ENCODE data around the gene GGT5.
"Not testable (repeated sequence)": the region's sequence is repeated elsewhere in the genome, so short reads cannot be mapped to it uniquely, and the experiment has no call there.

GGT5 gene

GRCh38 chr22:24245030-24245431 lies at the start of gene GGT5:
Gene GGT5, minus strand, starts transcription at chr22:24245082. Its CDS starts 357 bp downstream, at chr22:24244725.
- not testable (repeated sequence) for H3K9me3 Mint-ChIP-seq; H3K36me3 Mint-ChIP-seq (ENCODE audit: low read depth); H3K4me3 Mint-ChIP-seq; DNase-seq; H3K27me3 Mint-ChIP-seq (ENCODE audit: low read depth, poor library complexity)
- H3K27ac Mint-ChIP-seq = peak within 1 kb of the TSS; percentile 66
- H3K4me1 Mint-ChIP-seq = peaks cover 29% of the 10 kb centered on the region

GRCh38 chr22:24292202-24292830 lies 47.4 kb upstream of the GGT5 start:
- not testable (repeated sequence) for H3K9me3 Mint-ChIP-seq; DNase-seq; H3K27ac Mint-ChIP-seq; H3K27me3 Mint-ChIP-seq (ENCODE audit: low read depth, poor library complexity); H3K4me3 Mint-ChIP-seq
- H3K4me1 Mint-ChIP-seq = peaks cover 36% of the 10 kb centered on the region
- peaks cover 22% of the 10 kb centered on the region for H3K36me3 Mint-ChIP-seq (ENCODE audit: low read depth)

- TF ChIP-seq CTCF (IDR thresholded peaks at IDR 0.05) = no peak
Measured at GRCh38 chr22:24291515-24292201, 46.8 kb upstream of the GGT5 start.

GRCh38 chr22:24290459-24290858 lies 45.6 kb upstream of the GGT5 start:
- Mint-ChIP-seq H3K9me3 (no peaks in the 10 kb centered on the region), H3K4me1 (peaks cover 46% of the 10 kb centered on the region), H3K4me3 (no peak overlapping the region), H3K27me3 (ENCODE audit: low read depth, poor library complexity) (no peaks in the 10 kb centered on the region), H3K27ac (peak overlapping the region; percentile 73), H3K36me3 (ENCODE audit: low read depth) (peaks cover 17% of the 10 kb centered on the region)
- no peak for DNase-seq
- no peak for TF ChIP-seq CTCF (IDR thresholded peaks at IDR 0.05)

More at GRCh38 chr22:24291515-24292201, 46.8 kb upstream of the GGT5 start:
- no peak for DNase-seq
- Mint-ChIP-seq H3K4me3 (no peak overlapping the region), H3K9me3 (no peaks in the 10 kb centered on the region), H3K27me3 (ENCODE audit: low read depth, poor library complexity) (no peaks in the 10 kb centered on the region), H3K4me1 (peaks cover 43% of the 10 kb centered on the region), H3K27ac (no peak overlapping the region), H3K36me3 (ENCODE audit: low read depth) (peaks cover 22% of the 10 kb centered on the region)

GRCh38 chr22:24289741-24290163 lies 44.9 kb upstream of the GGT5 start:
- no peak for TF ChIP-seq CTCF (IDR thresholded peaks at IDR 0.05)
- peak; percentile 15 for DNase-seq
- Mint-ChIP-seq H3K36me3 (ENCODE audit: low read depth) (peaks cover 20% of the 10 kb centered on the region), H3K9me3 (no peaks in the 10 kb centered on the region), H3K27ac (peak overlapping the region; percentile 67), H3K4me3 (peak overlapping the region; percentile 39), H3K27me3 (ENCODE audit: low read depth, poor library complexity) (no peaks in the 10 kb centered on the region), H3K4me1 (peaks cover 52% of the 10 kb centered on the region)

GRCh38 chr22:24289114-24289513 lies 44.2 kb upstream of the GGT5 start:
- no peak for TF ChIP-seq CTCF (IDR thresholded peaks at IDR 0.05)
- H3K36me3 Mint-ChIP-seq (ENCODE audit: low read depth) = peaks cover 23% of the 10 kb centered on the region
- no peak overlapping the region for H3K4me3 Mint-ChIP-seq
- H3K27ac Mint-ChIP-seq = no peak overlapping the region
- no peaks in the 10 kb centered on the region for H3K9me3 Mint-ChIP-seq
- H3K4me1 Mint-ChIP-seq = peaks cover 56% of the 10 kb centered on the region
- DNase-seq = no peak
- H3K27me3 Mint-ChIP-seq (ENCODE audit: low read depth, poor library complexity) = no peaks in the 10 kb centered on the region

GRCh38 chr22:24287801-24288200 lies 42.9 kb upstream of the GGT5 start:
- not testable (repeated sequence) for H3K27ac Mint-ChIP-seq; DNase-seq; H3K27me3 Mint-ChIP-seq (ENCODE audit: low read depth, poor library complexity); H3K4me3 Mint-ChIP-seq; H3K9me3 Mint-ChIP-seq
- H3K4me1 Mint-ChIP-seq = peaks cover 61% of the 10 kb centered on the region
- peaks cover 32% of the 10 kb centered on the region for H3K36me3 Mint-ChIP-seq (ENCODE audit: low read depth)

GRCh38 chr22:24287212-24287611 lies 42.3 kb upstream of the GGT5 start:
- H3K4me3 Mint-ChIP-seq; DNase-seq; H3K9me3 Mint-ChIP-seq; H3K27me3 Mint-ChIP-seq (ENCODE audit: low read depth, poor library complexity); H3K27ac Mint-ChIP-seq: not testable (repeated sequence)
- Mint-ChIP-seq H3K4me1 (peaks cover 65% of the 10 kb centered on the region), H3K36me3 (ENCODE audit: low read depth) (peaks cover 34% of the 10 kb centered on the region)
